Measurements from ENCODE around the gene TMEM53.
A peak's percentile ranks its signal among the peaks of the same experiment; 100 is the strongest.

Gene TMEM53

GRCh38 chr1:44649788-44650158 lies 24.5 kb downstream of the TMEM53 start:
- H3K36me3 ChIP-seq: peaks cover 33 to 83% (median 68%) of the 10 kb centered on the region in 3 donors
- no peak for DNase-seq
- no peak for TF ChIP-seq CTCF (IDR thresholded peaks at IDR 0.05)
- peaks cover 0 to 7% (median 0%) of the 10 kb centered on the region in 4 donors for H3K4me1 ChIP-seq
- no peak overlapping the region for H3K27ac ChIP-seq
- intact Hi-C loops (cut with DNase I; ENCODE audit: low total_unique reads): loop anchor here (5.0 kb wide), 2 partner anchors 42 to 432 kb away; no protein-coding TSS in a partner anchor
- no peaks in the 10 kb centered on the region for H3K27me3 ChIP-seq
- no peak overlapping the region for H3K4me3 ChIP-seq
- no peaks in the 10 kb centered on the region for H3K9me3 ChIP-seq

GRCh38 chr1:44648529-44649250 lies 25.6 kb downstream of the TMEM53 start:
- DNase-seq: no peak
- Histone ChIP-seq H3K36me3 (peaks cover 40 to 85% (median 79%) of the 10 kb centered on the region in 3 donors), H3K27ac (no peak overlapping the region), H3K4me3 (no peak overlapping the region), H3K9me3 (no peaks in the 10 kb centered on the region), H3K27me3 (no peaks in the 10 kb centered on the region), H3K4me1 (peaks cover 0 to 16% (median under 1%) of the 10 kb centered on the region in 4 donors)
- intact Hi-C loops (cut with DNase I; ENCODE audit: low total_unique reads): no loop called here
- no peak for TF ChIP-seq CTCF (IDR thresholded peaks at IDR 0.05)

- DNase-seq: no peak
- H3K9me3 ChIP-seq: no peaks in the 10 kb centered on the region
- no peaks in the 10 kb centered on the region for H3K27me3 ChIP-seq
- no peak overlapping the region for H3K4me3 ChIP-seq
- peaks cover 40 to 89% (median 86%) of the 10 kb centered on the region in 3 donors for H3K36me3 ChIP-seq
- peaks cover 0 to 23% (median 3%) of the 10 kb centered on the region in 4 donors for H3K4me1 ChIP-seq
- no peak overlapping the region for H3K27ac ChIP-seq
- intact Hi-C loops (cut with DNase I; ENCODE audit: low total_unique reads): no loop called here
- TF ChIP-seq CTCF (IDR thresholded peaks at IDR 0.05): no peak
Measured at GRCh38 chr1:44647896-44648295, 26.4 kb downstream of the TMEM53 start.

- Histone ChIP-seq H3K27ac (peak overlapping the region in 1 of 2 donors; percentile 8), H3K27me3 (no peaks in the 10 kb centered on the region), H3K4me3 (no peak overlapping the region), H3K4me1 (peaks cover 0 to 27% (median 3%) of the 10 kb centered on the region in 4 donors), H3K9me3 (no peaks in the 10 kb centered on the region), H3K36me3 (peaks cover 52 to 100% (median 99%) of the 10 kb centered on the region in 3 donors)
- TF ChIP-seq CTCF (IDR thresholded peaks at IDR 0.05): no peak
- no peak for DNase-seq
- intact Hi-C loops (cut with DNase I; ENCODE audit: low total_unique reads): no loop called here
Measured at GRCh38 chr1:44646261-44647110, 27.8 kb downstream of the TMEM53 start.

- Histone ChIP-seq H3K36me3 (peaks cover 49 to 99% (median 99%) of the 10 kb centered on the region in 3 donors), H3K9me3 (no peaks in the 10 kb centered on the region), H3K4me1 (peaks cover 0 to 27% (median 3%) of the 10 kb centered on the region in 4 donors), H3K4me3 (no peak overlapping the region), H3K27me3 (no peaks in the 10 kb centered on the region), H3K27ac (peak overlapping the region in 1 of 2 donors; percentile 8)
- no peak for TF ChIP-seq CTCF (IDR thresholded peaks at IDR 0.05)
- intact Hi-C loops (cut with DNase I; ENCODE audit: low total_unique reads): no loop called here
- DNase-seq: peak in 1 of 2 donors; percentile 28
Measured at GRCh38 chr1:44645476-44646244, 28.6 kb downstream of the TMEM53 start.

All from tibial artery (tissue), 4 donors.